C4-2B (cell line): ENCODE measurements around the gene THRB.

Source experiments
- CTCF ChIP-seq: fragments of 450-650 bp; conservative IDR thresholded peaks from 2 replicates; pipeline ENCODE4 v1.5.1; 2017; ENCODE audit warnings: mild to moderate bottlenecking
- ZFX ChIP-seq: fragments of 450-650 bp; IDR thresholded peaks from 2 replicates; pipeline ENCODE4 v1.6.1; 2017

- TF ChIP-seq CTCF (no peak), ZFX (no peak)
Observed at GRCh38 chr3:24396338-24396737, 98.3 kb downstream of the THRB start.
